ENCODE measurements around the gene SPTB. TPM values are rescaled to one million over a fixed set of nuclear protein-coding genes. Genes with fewer than 3 reads are reported as not detected.

Gene SPTB
- total RNA-seq, 1 donor from 2014 or later: under 0.01 TPM

- no peak for DNase-seq (ENCODE audit: low read depth, low spot score)
These were observed 147.1 kb downstream of the SPTB start for GRCh38 chr14:64732536-64733120.

DNA sequence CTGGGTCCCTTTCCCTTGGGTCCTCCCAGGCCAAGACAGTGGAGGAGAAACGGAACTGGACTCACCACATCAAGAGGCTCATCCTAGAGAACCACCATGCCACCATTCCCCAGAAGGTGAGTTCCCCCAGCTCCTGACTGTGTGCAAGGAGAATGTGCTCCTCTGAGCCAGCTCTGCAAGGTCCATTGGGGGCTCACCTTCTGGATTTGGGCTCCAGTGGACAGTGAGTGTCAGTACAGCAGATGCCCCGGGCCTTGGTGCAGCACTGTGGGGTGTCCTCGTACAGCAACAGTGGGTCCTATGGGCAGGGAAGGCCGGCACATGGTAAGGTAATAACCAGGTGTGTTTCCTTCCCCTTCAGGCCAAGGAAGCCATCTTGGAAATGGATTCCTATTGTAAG, 147.6 kb downstream of the SPTB start:
- no peak for DNase-seq (ENCODE audit: low read depth, low spot score)

DNA sequence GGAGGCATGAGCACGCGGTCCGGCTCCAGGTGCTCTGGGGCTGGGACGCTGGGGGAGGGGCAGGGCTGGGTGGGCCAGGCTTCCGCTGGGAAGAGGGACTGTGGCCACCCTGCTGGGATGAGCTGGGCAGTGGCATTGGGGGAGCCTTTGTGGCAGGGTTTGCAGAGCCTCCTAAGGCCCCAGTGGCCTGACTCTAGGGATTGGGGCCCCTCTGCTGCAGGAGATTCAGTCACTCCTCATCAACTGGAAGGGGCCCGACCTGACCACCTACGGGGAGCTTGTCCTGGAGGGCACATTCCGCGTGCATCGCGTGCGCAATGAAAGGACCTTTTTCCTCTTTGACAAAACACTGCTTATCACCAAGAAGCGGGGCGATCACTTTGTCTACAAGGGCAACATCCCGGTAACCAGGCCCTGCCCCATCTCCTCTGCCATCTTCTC, 148.5 kb downstream of the SPTB start:
- no peak for DNase-seq (ENCODE audit: low read depth, low spot score)

DNA sequence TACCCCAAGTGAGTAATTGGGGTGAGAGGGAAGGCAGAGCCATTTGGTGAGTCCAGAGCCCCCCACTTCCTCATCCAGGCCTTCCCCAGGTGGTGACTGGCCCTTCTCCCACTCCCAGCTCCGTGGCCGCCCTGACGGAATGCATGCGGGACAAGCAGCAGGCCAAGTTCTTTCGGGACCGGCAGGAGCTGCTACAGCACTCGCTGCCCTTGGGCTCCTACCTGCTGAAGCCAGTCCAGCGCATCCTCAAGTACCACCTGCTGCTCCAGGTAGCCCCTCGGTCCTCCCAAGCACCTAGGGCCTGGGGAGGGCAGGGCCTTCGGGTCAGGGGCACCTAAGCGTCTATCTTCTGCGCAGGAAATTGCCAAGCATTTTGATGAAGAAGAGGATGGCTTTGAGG, 149.0 kb downstream of the SPTB start:
- DNase-seq (ENCODE audit: low read depth, low spot score): no peak

DNA sequence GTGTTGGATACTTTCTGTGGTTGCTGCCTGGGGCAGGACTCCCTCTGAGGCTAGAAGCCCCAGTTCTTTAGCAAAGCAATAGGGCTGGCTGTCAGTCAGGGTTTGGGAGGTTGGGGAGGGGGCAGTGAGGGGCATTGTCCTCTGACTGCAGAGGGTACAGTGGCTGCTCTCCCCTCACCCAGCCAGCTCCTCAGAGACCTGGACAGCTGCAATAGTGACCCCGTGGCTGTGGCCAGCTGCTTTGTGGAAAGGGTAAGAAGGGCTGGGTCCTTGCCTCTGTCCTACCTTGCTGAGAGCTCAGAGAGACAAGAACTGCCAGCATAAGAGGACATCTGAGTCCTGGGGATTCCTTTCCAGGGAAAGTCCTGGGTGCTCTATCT, 149.7 kb downstream of the SPTB start:
- no peak for DNase-seq (ENCODE audit: low read depth, low spot score)

DNA sequence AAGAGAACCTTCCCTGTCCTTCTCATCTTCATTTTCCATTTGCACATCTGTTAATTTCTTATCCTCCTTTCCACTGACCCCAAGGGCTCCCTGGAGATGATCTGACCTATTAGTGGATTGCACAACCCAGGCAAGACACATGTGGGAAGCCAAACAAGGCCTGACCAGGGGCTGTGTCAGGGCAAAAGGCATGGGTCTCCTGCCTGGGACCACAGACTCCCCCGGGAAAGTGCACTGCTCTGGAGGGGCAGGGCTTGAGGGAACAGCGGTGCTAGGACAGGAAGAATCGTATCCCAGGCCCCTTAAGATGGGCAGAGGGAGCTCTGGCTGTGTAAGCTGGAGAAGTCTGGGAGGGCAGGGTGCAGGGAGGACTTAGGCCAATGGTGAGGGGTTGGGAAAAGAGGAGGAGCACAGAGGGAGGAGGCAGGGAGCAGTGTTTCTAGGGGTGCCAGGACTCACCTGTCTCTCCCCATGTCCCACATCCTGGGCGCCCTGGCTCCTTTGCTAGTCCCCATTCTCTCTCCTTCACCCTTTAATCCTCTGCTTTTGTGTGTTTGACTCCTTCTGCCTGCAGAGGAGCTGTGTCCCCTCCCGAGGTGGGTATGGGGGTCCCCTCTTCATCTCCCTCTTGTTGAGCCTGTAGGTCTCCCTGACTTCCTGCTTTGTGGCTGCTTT, 150.2 kb downstream of the SPTB start:
- no peak for DNase-seq (ENCODE audit: low read depth, low spot score)

GRCh38 chr14:64728856-64729255, 150.9 kb downstream of the SPTB start:
- DNase-seq (ENCODE audit: low read depth, low spot score): no peak

- DNase-seq (ENCODE audit: low read depth, low spot score): no peak
These were observed 151.6 kb downstream of the SPTB start for GRCh38 chr14:64728106-64728505.

DNA sequence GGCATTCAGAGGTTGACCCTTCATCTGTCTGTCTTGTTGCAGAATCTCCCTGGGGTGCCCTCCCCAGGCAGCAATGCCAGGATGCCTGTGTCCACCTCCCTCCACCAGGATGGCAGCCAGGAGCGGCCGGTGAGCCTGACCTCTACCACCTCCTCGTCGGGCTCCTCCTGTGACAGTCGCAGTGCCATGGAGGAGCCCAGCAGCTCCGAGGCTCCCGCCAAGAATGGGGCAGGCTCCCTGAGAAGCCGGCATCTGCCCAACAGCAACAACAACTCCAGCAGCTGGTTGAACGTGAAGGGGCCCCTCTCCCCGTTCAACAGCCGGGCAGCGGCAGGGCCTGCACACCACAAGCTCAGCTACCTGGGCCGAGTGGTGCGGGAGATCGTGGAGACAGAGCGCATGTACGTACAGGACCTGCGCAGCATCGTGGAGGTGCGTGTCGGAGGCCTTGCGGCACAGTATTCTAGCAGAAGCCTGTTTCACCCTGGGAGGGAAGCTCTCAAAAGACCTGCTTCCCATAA, 152.1 kb downstream of the SPTB start:
- DNase-seq (ENCODE audit: low read depth, low spot score): no peak

GRCh38 chr14:64726585-64726890, 153.2 kb downstream of the SPTB start:
- no peak for DNase-seq (ENCODE audit: low read depth, low spot score)

DNA sequence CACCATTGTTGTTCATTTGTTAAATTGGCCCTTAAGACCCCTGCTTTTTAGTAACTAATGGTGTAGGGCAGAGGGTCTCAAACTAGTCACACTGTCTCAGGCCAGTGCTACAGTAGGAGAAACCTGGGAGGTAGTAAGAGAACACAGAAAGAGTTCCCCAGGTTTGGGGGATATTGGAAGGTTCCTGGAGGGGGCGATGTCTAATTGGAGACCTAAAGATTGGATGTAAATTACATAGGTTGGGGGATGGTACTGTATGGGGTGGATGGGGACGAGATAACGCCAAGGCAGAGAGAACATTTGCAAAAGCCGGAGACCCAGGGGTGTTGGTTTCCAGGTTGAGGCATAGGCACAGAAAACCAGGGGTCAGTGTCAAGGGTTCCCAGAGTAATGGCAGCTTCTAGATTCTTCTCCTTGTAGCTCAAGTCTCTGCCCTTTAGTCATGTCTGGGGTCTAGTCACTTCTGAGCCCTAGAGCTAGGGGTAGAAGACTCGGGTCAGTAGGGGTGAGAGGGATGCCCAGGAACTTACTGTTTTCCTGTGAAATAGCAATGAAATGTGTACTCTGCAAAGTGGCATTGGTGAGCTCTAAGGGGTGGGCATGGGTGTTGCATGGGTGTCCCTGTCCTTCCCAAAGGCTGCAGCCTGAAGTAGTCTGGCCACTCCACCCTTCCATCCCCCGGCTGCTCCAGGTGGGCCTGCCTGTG, 153.7 kb downstream of the SPTB start:
- no peak for DNase-seq (ENCODE audit: low read depth, low spot score)

GRCh38 chr14:64725261-64725815, 154.4 kb downstream of the SPTB start:
- no peak for DNase-seq (ENCODE audit: low read depth, low spot score)

DNA sequence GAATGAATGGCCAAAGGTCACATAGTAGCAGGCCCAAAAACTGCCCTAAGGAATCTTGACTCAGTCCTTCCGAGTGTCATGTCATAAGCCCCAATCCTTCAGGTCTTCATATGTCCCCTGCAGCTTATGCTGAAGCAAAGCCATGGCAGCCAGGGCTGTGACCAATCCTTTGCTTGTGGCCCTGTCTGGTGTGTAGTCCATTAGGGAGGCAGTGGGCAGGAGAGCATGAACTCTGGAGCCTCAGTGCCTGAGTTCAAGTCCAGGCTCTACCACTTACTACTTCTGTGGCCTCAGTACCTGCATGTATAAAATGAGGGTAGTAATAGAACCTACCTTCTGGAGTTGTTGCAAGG, 155.2 kb downstream of the SPTB start:
- no peak for DNase-seq (ENCODE audit: low read depth, low spot score)

DNA sequence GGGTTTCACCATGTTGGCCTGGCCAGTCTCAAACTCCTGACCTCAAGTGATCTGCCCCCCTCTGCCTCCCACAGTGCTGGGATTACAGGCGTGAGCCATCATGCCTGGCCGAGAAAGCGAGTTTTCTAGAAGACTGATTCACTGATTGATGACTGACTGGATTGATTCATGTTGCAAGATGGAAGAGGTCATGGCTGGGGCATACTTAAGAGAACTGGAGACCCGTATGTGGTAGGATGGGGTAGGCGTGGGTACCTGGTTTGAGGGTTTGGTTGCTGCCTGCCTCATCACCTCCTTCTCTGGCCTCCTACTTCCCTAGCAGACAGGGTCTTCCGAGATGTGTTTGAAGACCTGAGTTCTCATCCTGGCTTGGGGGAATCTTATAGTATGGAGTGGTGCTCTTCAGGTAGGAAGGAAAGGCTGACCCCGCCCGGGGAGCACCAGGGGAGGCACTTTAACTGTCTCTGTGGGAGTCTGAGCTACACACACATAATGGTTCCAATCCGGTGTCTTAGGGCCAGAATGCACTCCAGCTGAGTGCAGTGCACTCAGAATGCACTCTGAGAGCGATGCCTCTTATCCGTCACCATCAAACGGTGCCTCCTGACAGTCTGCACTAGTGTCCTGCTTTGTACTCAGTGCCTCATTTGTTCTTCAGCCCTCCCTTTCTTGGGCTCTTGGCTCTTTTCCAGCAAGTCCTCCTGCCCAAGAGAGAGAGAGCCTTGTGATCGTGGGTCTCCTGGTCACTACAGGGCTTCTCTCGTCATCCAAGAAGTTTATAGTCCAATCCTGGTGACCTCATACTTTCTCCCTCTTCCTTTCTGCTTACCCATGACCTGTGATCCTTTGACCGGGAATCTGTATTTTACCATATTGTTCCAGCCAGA, 155.8 kb downstream of the SPTB start:
- no peak for DNase-seq (ENCODE audit: low read depth, low spot score)

DNA sequence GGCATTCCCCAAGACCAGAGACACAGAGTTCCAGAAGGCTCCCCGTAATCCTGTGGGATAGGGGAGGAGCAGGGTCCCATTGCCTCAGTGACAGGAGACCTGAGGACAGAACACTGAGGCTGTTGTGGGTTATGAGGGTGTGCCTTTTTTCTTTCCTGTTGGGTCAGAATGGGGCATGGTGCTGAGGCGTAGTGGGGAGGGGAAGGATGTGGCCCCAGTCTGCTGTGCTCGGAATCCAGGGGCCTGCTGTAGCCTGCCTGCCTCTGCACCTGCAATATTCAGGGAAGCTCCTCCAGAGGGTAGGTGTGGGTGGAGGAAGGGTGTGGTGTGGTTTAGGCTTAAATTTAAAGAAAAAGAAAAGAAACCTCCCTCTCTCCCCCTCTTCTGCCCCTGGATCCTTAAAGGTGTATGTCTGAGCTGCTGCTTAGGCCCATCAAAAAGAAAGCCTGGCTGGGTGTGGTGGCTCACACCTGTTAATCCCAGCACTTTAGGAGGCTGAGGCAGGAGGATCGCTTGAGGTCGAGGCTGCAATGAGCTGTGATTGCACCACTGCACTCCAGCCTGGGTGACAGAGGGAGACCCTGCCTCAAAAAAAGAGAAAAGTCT, 156.8 kb downstream of the SPTB start:
- DNase-seq (ENCODE audit: low read depth, low spot score): no peak

GRCh38 chr14:64721899-64722298, 157.8 kb downstream of the SPTB start:
- no peak for DNase-seq (ENCODE audit: low read depth, low spot score)

- DNase-seq (ENCODE audit: low read depth, low spot score): no peak
These were observed 158.3 kb downstream of the SPTB start for GRCh38 chr14:64721391-64721791.

- no peak for DNase-seq (ENCODE audit: low read depth, low spot score)
These were observed 159.6 kb downstream of the SPTB start for GRCh38 chr14:64720131-64720576.

GRCh38 chr14:64719601-64720000, 160.1 kb downstream of the SPTB start:
- DNase-seq (ENCODE audit: low read depth, low spot score): no peak

DNA sequence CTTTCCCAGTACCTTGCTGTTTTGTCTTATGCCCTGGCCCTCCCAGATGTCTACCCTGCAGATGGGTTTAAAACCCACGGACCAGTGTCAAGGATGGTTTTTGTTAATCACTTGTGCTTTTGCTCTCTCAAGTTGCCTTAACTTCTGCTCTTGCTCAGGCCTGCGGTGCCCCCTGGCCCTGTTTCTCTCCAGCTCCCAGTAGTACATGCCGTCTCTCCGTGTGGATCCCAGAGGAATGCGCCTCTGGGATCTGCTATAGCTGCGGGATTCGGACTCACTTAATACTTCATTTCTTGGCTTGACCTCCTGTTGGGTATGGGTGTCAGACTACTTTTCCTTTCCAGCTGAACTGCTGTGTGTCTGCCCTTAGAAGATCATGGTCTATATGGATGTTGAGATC, 160.9 kb downstream of the SPTB start:
- no peak for DNase-seq (ENCODE audit: low read depth, low spot score)

- no peak for DNase-seq (ENCODE audit: low read depth, low spot score)
These were observed 161.8 kb downstream of the SPTB start for GRCh38 chr14:64717870-64718269.
